ENCODE results near the gene TNN. TPM values are rescaled to one million over a fixed set of nuclear protein-coding genes. Genes with fewer than 3 reads are reported as not detected.

The TNN gene
- total RNA-seq, 6 experiments from 2014 or later: 0.18 to 0.67 (median 0.41) TPM

- ATAC-seq: no peak
- intact Hi-C loops (cut with DNase I): no loop called here
- WGBS (ENCODE audit: insufficient coverage, low coverage, low lambda C conversion rate, missing lambda C conversion rate): 60% methylated on average over 1 of the region's 1 CpG
- no peak for DNase-seq
- TF ChIP-seq, protein P1, sequence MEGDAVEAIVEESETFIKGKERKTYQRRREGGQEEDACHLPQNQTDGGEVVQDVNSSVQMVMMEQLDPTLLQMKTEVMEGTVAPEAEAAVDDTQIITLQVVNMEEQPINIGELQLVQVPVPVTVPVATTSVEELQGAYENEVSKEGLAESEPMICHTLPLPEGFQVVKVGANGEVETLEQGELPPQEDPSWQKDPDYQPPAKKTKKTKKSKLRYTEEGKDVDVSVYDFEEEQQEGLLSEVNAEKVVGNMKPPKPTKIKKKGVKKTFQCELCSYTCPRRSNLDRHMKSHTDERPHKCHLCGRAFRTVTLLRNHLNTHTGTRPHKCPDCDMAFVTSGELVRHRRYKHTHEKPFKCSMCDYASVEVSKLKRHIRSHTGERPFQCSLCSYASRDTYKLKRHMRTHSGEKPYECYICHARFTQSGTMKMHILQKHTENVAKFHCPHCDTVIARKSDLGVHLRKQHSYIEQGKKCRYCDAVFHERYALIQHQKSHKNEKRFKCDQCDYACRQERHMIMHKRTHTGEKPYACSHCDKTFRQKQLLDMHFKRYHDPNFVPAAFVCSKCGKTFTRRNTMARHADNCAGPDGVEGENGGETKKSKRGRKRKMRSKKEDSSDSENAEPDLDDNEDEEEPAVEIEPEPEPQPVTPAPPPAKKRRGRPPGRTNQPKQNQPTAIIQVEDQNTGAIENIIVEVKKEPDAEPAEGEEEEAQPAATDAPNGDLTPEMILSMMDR (IDR thresholded peaks at IDR 0.05): no peak
- no peak for TF ChIP-seq POLR2A (IDR thresholded peaks at IDR 0.05)
- Histone ChIP-seq H3K27me3 (no peaks in the 10 kb centered on the region), H3K27ac (no peak overlapping the region), H3K4me3 (no peak overlapping the region), H3K9me3 (no peaks in the 10 kb centered on the region), H3K36me3 (no peaks in the 10 kb centered on the region), H3K4me1 (peaks cover 0 to 29% (median 10%) of the 10 kb centered on the region in 4 donors)
Measured at GRCh38 chr1:175134500-175134899, 66.9 kb downstream of the TNN start.

- Histone ChIP-seq H3K27me3 (no peaks in the 10 kb centered on the region), H3K27ac (no peak overlapping the region), H3K4me1 (peaks cover 0 to 21% (median 9%) of the 10 kb centered on the region in 4 donors), H3K4me3 (no peak overlapping the region), H3K36me3 (no peaks in the 10 kb centered on the region), H3K9me3 (no peaks in the 10 kb centered on the region)
- DNase-seq (no peak), ATAC-seq (no peak)
- WGBS (ENCODE audit: insufficient coverage, low coverage, low lambda C conversion rate, missing lambda C conversion rate): 83% methylated on average over 2 of the region's 3 CpGs
- TF ChIP-seq, protein P1 (IDR thresholded peaks at IDR 0.05): no peak
- TF ChIP-seq POLR2A (IDR thresholded peaks at IDR 0.05): no peak
- intact Hi-C loops (cut with DNase I): no loop called here
Measured at GRCh38 chr1:175136246-175136645, 68.6 kb downstream of the TNN start.

GRCh38 chr1:175137369-175137768 lies 69.7 kb downstream of the TNN start:
- H3K4me3 ChIP-seq: peak overlapping the region in 1 of 3 donors; percentile 16
- intact Hi-C loops (cut with DNase I): no loop called here
- H3K27ac ChIP-seq: peak overlapping the region in 2 of 3 donors; percentile 37 to 50
- ATAC-seq (peak; percentile 83 to 90 (median 88)), DNase-seq (peak in 1 of 3 donors; percentile 84)
- H3K36me3 ChIP-seq: no peaks in the 10 kb centered on the region
- peaks cover 0 to 21% (median 9%) of the 10 kb centered on the region in 4 donors for H3K4me1 ChIP-seq
- no peaks in the 10 kb centered on the region for H3K27me3 ChIP-seq
- TF ChIP-seq, protein P1 (IDR thresholded peaks at IDR 0.05): no peak
- TF ChIP-seq POLR2A (IDR thresholded peaks at IDR 0.05): no peak
- WGBS (ENCODE audit: insufficient coverage, low coverage, low lambda C conversion rate, missing lambda C conversion rate): 44% methylated on average over 1 of the region's 1 CpG
- H3K9me3 ChIP-seq: no peaks in the 10 kb centered on the region

- peaks cover 0 to 21% (median 9%) of the 10 kb centered on the region in 4 donors for H3K4me1 ChIP-seq
- no peaks in the 10 kb centered on the region for H3K9me3 ChIP-seq
- H3K27me3 ChIP-seq: no peaks in the 10 kb centered on the region
- H3K36me3 ChIP-seq: no peaks in the 10 kb centered on the region
- no peak for TF ChIP-seq POLR2A (IDR thresholded peaks at IDR 0.05)
- TF ChIP-seq, protein P1 (IDR thresholded peaks at IDR 0.05): no peak
- DNase-seq (no peak), ATAC-seq (no peak)
- no CpG with 5 or more reads among the region's 2 CpGs for WGBS (ENCODE audit: insufficient coverage, low coverage, low lambda C conversion rate, missing lambda C conversion rate)
- no peak overlapping the region for H3K4me3 ChIP-seq
- H3K27ac ChIP-seq: no peak overlapping the region
- intact Hi-C loops (cut with DNase I): no loop called here
Measured at GRCh38 chr1:175138579-175138978, 70.9 kb downstream of the TNN start.
